H1 (cell line): ENCODE results near the gene DKK1. TPM values are rescaled to one million over a fixed set of nuclear protein-coding genes. Genes with fewer than 3 reads are reported as not detected.

Source experiments
- CTCF ChIA-PET: fragments of 300-600 bp; sonication (Branson Sonifier 250); formaldehyde crosslinking; loops from one replicate; lab custom pipeline; 2021; ENCODE audit not compliant: partially characterized antibody; lab: Charles Lee
- POLR2A ChIA-PET: fragments of 300-600 bp; sonication (Branson Sonifier 250); formaldehyde crosslinking; loops from one replicate; lab custom pipeline; 2021; ENCODE audit warnings: inconsistent platforms; ENCODE audit not compliant: partially characterized antibody; lab: Charles Lee
- DNase-seq, 2 experiments: peaks; one replicate each; pipeline versions ENCODE4 v3.0.0 to v3.0.0-alpha.2; 2010 to 2022; ENCODE audit warnings: low spot score in 2 of 2, low read depth in 1 of 2, mixed read lengths in 1 of 2
- FAIRE-seq: peaks from 2 replicates; lab custom pipeline; 2011; peaks lifted over from hg19 to GRCh38; lab: Jason Lieb, UNC
- H2AFZ ChIP-seq: 2 replicates; pipeline ENCODE4 v1.8.1; 2012; ENCODE audit warnings: low read length, inconsistent platforms
- H2AK5ac ChIP-seq: 2 replicates; pipeline ENCODE4 v1.6.1; 2013; ENCODE audit warnings: low read depth, low read length
- H2BK120ac ChIP-seq: replicated peaks from 2 replicates; pipeline ENCODE3; 2013; ENCODE audit warnings: low read depth, low read length, inconsistent platforms
- H2BK12ac ChIP-seq: 2 replicates; pipeline ENCODE4 v1.6.1; 2013; ENCODE audit warnings: low read depth, low read length
- H2BK15ac ChIP-seq: 2 replicates; pipeline ENCODE4 v1.6.1; 2013; ENCODE audit warnings: low read length
- H2BK20ac ChIP-seq: 2 replicates; pipeline ENCODE4 v1.6.1; 2013; ENCODE audit warnings: low read length
- H2BK5ac ChIP-seq: 2 replicates; pipeline ENCODE4 v1.6.1; 2013; ENCODE audit warnings: low read depth, low read length
- H3K14ac ChIP-seq: 2 replicates; pipeline ENCODE4 v1.6.1; 2013; ENCODE audit warnings: inconsistent platforms; ENCODE audit not compliant: insufficient read length
- H3K18ac ChIP-seq: 2 replicates; pipeline ENCODE4 v1.6.1; 2013; ENCODE audit warnings: low read length; ENCODE audit errors: extremely low read depth
- H3K23ac ChIP-seq: 2 replicates; pipeline ENCODE4 v1.6.1; 2013; ENCODE audit warnings: inconsistent platforms; ENCODE audit not compliant: insufficient read length
- H3K23me2 ChIP-seq: 2 replicates; pipeline ENCODE4 v1.6.1; 2013; ENCODE audit warnings: low read depth, low read length
- H3K27ac ChIP-seq: 2 replicates; pipeline ENCODE4 v1.6.1; 2011; ENCODE audit warnings: low read depth, low read length, inconsistent platforms
- H3K27me3 ChIP-seq, 4 experiments: replicated peaks in 1 of 4; 1 replicate in 1 of 4; 2 replicates in 3 of 4; pipeline versions ENCODE4 v1.6.1 to v1.8.1; 2011 to 2013; ENCODE audit warnings: low read length in 3 of 4, mild to moderate bottlenecking in 3 of 4, inconsistent platforms in 2 of 4, mixed read lengths in 2 of 4, moderate library complexity in 1 of 4; ENCODE audit not compliant: control insufficient read depth in 3 of 4, insufficient read depth in 3 of 4; ENCODE audit errors: extremely low read depth in 1 of 4
- H3K36me3 ChIP-seq, 4 experiments: 2 replicates each; pipeline versions ENCODE4 v1.6.1 to v1.8.1; 2011 to 2013; ENCODE audit warnings: mild to moderate bottlenecking in 4 of 4, low read length in 3 of 4, moderate library complexity in 2 of 4, control low read depth in 1 of 4, inconsistent platforms in 1 of 4; ENCODE audit not compliant: insufficient read depth in 4 of 4, control insufficient read depth in 2 of 4
- H3K4ac ChIP-seq: replicated peaks from 2 replicates; pipeline ENCODE3; 2013; ENCODE audit warnings: low read length, low read depth, mixed read lengths, inconsistent platforms; ENCODE audit not compliant: insufficient read length
- H3K4me1 ChIP-seq, 4 experiments: replicated peaks in 1 of 4; 1 replicate in 1 of 4; 2 replicates in 3 of 4; pipeline versions ENCODE4 v1.6.1 to v1.8.1; 2011 to 2013; ENCODE audit warnings: low read length in 3 of 4, inconsistent platforms in 2 of 4, mixed read lengths in 1 of 4; ENCODE audit not compliant: insufficient read depth in 4 of 4, control insufficient read depth in 3 of 4
- H3K4me2 ChIP-seq, 2 experiments: 2 replicates each; pipeline versions ENCODE4 v1.6.1 to v1.8.1; 2011 to 2013; ENCODE audit warnings: low read depth in 2 of 2, low read length in 2 of 2, control low read depth in 1 of 2, inconsistent platforms in 1 of 2, mild to moderate bottlenecking in 1 of 2; ENCODE audit not compliant: insufficient read depth in 1 of 2
- H3K4me3 ChIP-seq, 4 experiments: fragments of 200-600, 300-600 bp in 1 of 4; sonication (generic), shearing (Covaris generic), sonication (Bioruptor Twin) in 1 of 4; 2 replicates each; pipeline versions ENCODE4 v1.5.1 to v1.8.1; 2011 to 2016; ENCODE audit warnings: low read length in 4 of 4, low read depth in 3 of 4, control low read depth in 2 of 4, inconsistent platforms in 2 of 4, mild to moderate bottlenecking in 2 of 4, mixed read lengths in 1 of 4, moderate library complexity in 1 of 4; ENCODE audit not compliant: insufficient read depth in 2 of 4; ENCODE audit errors: extremely low read depth in 1 of 4
- H3K56ac ChIP-seq: replicated peaks from 2 replicates; pipeline ENCODE3; 2013; ENCODE audit warnings: low read depth, mild to moderate bottlenecking, mixed read lengths, low read length, inconsistent platforms; ENCODE audit not compliant: insufficient read length
- H3K79me1 ChIP-seq: 2 replicates; pipeline ENCODE4 v1.6.1; 2013; ENCODE audit warnings: low read depth, low read length, control low read depth
- H3K79me2 ChIP-seq, 2 experiments: 2 replicates each; pipeline versions ENCODE4 v1.6.1 to v1.8.1; 2012 to 2013; ENCODE audit warnings: low read length in 2 of 2, mild to moderate bottlenecking in 2 of 2, inconsistent platforms in 1 of 2; ENCODE audit not compliant: insufficient read depth in 2 of 2, control insufficient read depth in 1 of 2
- H3K9ac ChIP-seq, 4 experiments: replicated peaks in 1 of 4; 1 replicate in 1 of 4; 2 replicates in 3 of 4; pipeline versions ENCODE4 v1.6.1 to v1.8.1; 2011 to 2013; ENCODE audit warnings: low read depth in 3 of 4, low read length in 3 of 4, control low read depth in 2 of 4, mild to moderate bottlenecking in 2 of 4, moderate library complexity in 2 of 4, inconsistent platforms in 1 of 4; ENCODE audit errors: extremely low read depth in 1 of 4
- H3K9me3 ChIP-seq, 2 experiments: 2 replicates each; pipeline versions ENCODE4 v1.6.1 to v1.8.1; 2012 to 2013; ENCODE audit warnings: mild to moderate bottlenecking in 2 of 2, moderate library complexity in 2 of 2, control low read depth in 1 of 2, inconsistent platforms in 1 of 2, low read depth in 1 of 2, low read length in 1 of 2, mixed read lengths in 1 of 2; ENCODE audit not compliant: insufficient read depth in 2 of 2
- H4K20me1 ChIP-seq, 2 experiments: replicated peaks in 1 of 2; 2 replicates each; pipeline versions ENCODE3 to v1.8.1; 2011 to 2013; ENCODE audit warnings: inconsistent platforms in 2 of 2, low read length in 2 of 2, mild to moderate bottlenecking in 1 of 2; ENCODE audit not compliant: insufficient read depth in 2 of 2, control insufficient read depth in 1 of 2
- H4K5ac ChIP-seq: 2 replicates; pipeline ENCODE4 v1.6.1; 2013; ENCODE audit warnings: low read length, low read depth, mixed read lengths, inconsistent platforms; ENCODE audit not compliant: insufficient read length
- H4K8ac ChIP-seq: 2 replicates; pipeline ENCODE4 v1.8.0; 2013; ENCODE audit warnings: mild to moderate bottlenecking, moderate library complexity, low read length, inconsistent platforms; ENCODE audit not compliant: insufficient read depth; ENCODE audit errors: extremely low read depth
- H4K91ac ChIP-seq: replicated peaks from 2 replicates; pipeline ENCODE3; 2013; ENCODE audit warnings: low read length, mixed read lengths, inconsistent platforms; ENCODE audit not compliant: insufficient read length
- JUN ChIP-seq: IDR thresholded peaks from 2 replicates; pipeline ENCODE4 v1.6.1; 2011; ENCODE audit warnings: low read depth, mild to moderate bottlenecking, improper control_type of control experiment, low read length
- WGBS, 2 experiments: shearing (Covaris generic) in 1 of 2; methylation state at CpG; one replicate each; pipeline versions ENCODE4 v1.1.6 to v1.1.7; 2013 to 2015; ENCODE audit warnings: low lambda C conversion rate in 2 of 2, mixed read lengths in 2 of 2, inconsistent platforms in 1 of 2, low coverage in 1 of 2, missing lambda C conversion rate in 1 of 2; ENCODE audit not compliant: insufficient replicate concordance in 2 of 2, insufficient coverage in 1 of 2, insufficient read length in 1 of 2; ENCODE audit errors: extremely low coverage in 1 of 2, missing lambda C conversion rate in 1 of 2; 5-methylcytosine and 5-hydroxymethylcytosine counted together
- polyA plus RNA-seq, 7 experiments: library from polyadenylated mRNA; depleted of rRNA in 3 of 7; stranded (reverse) in 5 of 7; unstranded in 2 of 7; fragments of >200 nt in 5 of 7; fragments of 200-250 nt in 2 of 7; gene quantifications; 1 replicate in 5 of 7; 2 replicates in 1 of 7; 4 replicates in 1 of 7; pipeline versions ENCODE4 v1.2.1 to v1.2.3, GENCODE V29; 2011 to 2013; ENCODE audit warnings: missing spikeins in 2 of 7, mixed read lengths in 2 of 7
- total RNA-seq: library from RNA; stranded (reverse); fragmentation: NEBNext Ultra II Directional; extraction: Animal tissue kit (Norgen Biotek cat#: 25700); gene quantifications from 2 replicates; pipeline ENCODE4 v1.2.1, GENCODE V29; 2021

DKK1 gene
- total and polyA plus RNA-seq, 2 of the 8 experiments (the other 6 are each of a cell fraction or from before 2014, with no cell fraction given) = 0.36 to 0.61 TPM

GRCh38 chr10:52312942-52313255 is 1.2 kb upstream of the DKK1 start:
- peak overlapping the region; percentile 78 to 87 for H3K4me2 ChIP-seq
- TF ChIP-seq JUN = no peak
- TF ChIP-seq, all 59 proteins: peak for 0
- Histone ChIP-seq H2BK12ac (no peak overlapping the region), H3K4me1 (peaks cover 4 to 8% (median 6%) of the 10 kb centered on the region in 4 experiments; a peak in 6 of 7 replicates), H3K23me2 (peaks cover 9% of the 10 kb centered on the region; the same call in 1 of the 2 replicates), H3K36me3 (no peaks in the 10 kb centered on the region), H2AK5ac (no peak overlapping the region), H3K79me2 (no peaks in the 10 kb centered on the region), H3K18ac (no peak overlapping the region), H2BK15ac (no peak overlapping the region), H2AFZ (no peak overlapping the region), H4K91ac (no peak overlapping the region), H3K27ac (no peak overlapping the region), H3K14ac (no peak overlapping the region), H3K9me3 (no peaks in the 10 kb centered on the region), H4K20me1 (peaks cover 0 to 2% of the 10 kb centered on the region in 2 experiments), H3K4me3 (peak overlapping the region; percentile 57 to 71 (median 66); a peak in 5 of 8 replicates), H3K4ac (no peak overlapping the region), H4K8ac (no peak overlapping the region), H3K23ac (no peak overlapping the region), H3K9ac (no peak overlapping the region), H2BK120ac (no peak overlapping the region), H4K5ac (no peak overlapping the region), H2BK5ac (no peak overlapping the region), H3K79me1 (no peaks in the 10 kb centered on the region), H3K56ac (no peak overlapping the region), H3K27me3 (peaks cover 52 to 85% (median 74%) of the 10 kb centered on the region in 4 experiments), H2BK20ac (no peak overlapping the region)
- FAIRE-seq = no peak
- POLR2A ChIA-PET = no interaction called here
- WGBS, 2 experiments = 11 to 100% methylated on average over 1 to 3 of the region's 3 CpGs
- no peak for DNase-seq
- CTCF ChIA-PET = interaction anchor here (0.7 to 9.2 kb wide), 4 partner anchors 8 to 254 kb away, joined by 3 to 136 read pairs (median 6); no protein-coding TSS in a partner anchor
